GOT3 (cell line): Measurements from ENCODE around the gene PDLIM5.
"Not testable (repeated sequence)": the region's sequence is repeated elsewhere in the genome, so short reads cannot be mapped to it uniquely, and the experiment has no call there.

ENCODE experiments used
- DNase-seq: peaks from one replicate; lab custom pipeline; 2025; ENCODE audit warnings: mixed read lengths; lab: John Stamatoyannopoulos, UW

PDLIM5 gene

DNA sequence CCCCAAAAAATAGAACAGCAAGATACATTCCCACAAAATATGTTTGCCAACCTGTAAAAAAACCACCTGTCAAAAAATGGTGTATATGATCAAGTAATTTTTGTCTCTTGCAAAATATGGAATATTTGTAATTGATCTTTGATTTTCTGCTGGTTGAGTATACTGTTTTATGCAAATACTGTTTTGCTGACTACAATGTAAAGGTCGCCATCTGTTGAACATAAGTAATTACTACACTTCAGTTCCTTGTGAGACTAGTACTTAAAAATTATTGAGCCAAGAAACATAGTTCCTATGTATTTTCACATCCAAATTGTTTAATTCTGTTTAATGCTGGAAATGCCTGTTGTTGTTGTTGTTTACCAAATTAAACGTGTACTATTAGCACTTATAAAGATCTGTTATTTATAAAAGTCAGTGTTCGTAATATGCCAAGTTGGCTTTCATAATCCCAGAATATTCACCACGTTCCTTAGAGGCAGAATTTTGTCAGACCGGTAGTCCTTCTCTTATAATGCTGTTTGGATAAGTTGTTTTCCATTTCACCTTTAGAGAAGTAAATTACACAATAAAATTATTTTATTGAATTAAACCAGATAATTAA, 144.2 kb downstream of the PDLIM5 start:
- DNase-seq, result no peak

GRCh38 chr4:94598758-94599157, 147.0 kb downstream of the PDLIM5 start:
- DNase-seq, result no peak

DNA sequence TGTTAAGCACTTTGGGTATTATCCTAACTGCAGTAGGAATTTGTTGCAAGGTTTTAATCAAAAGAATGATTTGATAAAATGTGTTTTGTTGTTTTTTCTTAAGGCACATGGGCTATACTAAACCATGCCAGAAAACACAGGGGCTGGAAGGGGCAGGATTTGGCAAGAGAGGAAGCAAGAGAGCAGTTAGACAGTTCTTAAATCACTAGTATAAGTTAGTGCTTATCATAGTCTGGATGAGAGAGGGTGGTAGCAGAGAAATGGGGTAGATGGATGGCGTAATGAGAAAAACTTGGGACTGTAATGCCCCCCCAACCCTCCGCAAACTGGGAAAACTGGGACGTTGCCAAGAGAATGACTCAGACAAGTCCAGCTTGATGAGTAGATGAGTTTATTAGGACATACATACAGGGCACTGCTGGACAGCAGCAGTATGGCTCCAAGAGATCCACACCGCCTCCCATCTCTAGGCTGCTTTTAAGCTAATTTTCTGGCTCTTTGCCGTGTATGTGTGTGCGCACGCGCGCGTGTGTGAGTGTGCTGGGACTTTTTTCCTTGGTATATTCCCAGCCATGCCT, 151.5 kb downstream of the PDLIM5 start:
- DNase-seq, result no peak

DNA sequence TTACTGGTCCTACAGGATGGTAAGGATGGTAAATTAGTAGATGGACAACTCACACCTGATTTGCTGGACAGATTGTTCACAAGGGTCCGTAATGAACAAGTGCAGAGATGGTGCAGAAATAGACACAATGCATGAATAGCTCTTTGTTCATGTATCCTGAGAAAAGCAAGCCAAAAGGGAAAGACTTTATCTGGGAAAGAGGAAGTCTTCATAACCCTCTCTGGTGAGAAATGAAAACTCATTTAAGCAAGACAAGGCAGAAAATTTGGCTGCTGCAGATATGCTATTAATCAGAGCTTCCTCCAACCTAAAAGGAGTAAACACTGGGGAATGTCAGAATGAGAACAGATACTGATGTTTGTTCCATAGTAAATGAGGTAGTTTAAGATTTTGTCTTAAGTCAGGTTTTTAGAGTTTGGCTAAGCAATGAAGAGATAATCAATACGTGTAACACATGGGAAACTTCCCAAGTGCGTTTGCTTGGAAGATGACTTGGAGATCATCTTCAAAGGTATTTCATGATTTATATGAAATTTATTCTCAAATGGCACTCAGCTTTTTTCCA, 153.6 kb downstream of the PDLIM5 start:
- DNase-seq, result no peak

GRCh38 chr4:94610145-94610544, 158.4 kb downstream of the PDLIM5 start:
- DNase-seq, result no peak

- DNase-seq, result no peak
Observed at GRCh38 chr4:94613248-94613647, 161.5 kb downstream of the PDLIM5 start.

DNA sequence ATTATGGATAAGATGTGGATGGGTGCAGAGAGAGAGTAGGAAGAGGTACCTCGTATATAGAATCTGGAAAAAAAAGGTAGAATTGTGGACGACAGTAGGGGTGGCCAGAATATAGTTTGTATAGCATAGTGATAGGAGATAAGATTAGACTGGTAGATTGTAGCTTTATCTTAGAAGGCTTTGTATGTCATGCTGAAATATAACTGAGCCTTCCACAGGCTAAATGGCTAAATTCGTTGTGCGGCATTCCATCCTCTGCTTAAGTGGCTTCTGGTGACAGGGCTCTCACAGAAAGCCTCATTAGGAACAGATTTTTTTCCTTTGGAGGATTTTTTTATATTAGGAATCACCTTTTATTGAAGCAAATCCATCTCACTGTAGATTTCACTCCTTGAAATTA, 163.7 kb downstream of the PDLIM5 start:
- no peak for DNase-seq

GRCh38 chr4:94621491-94622080, 169.8 kb downstream of the PDLIM5 start:
- DNase-seq, result no peak

GRCh38 chr4:94623126-94623911, 171.6 kb downstream of the PDLIM5 start:
- DNase-seq, result no peak

- no peak for DNase-seq
Observed at GRCh38 chr4:94626942-94627341, 175.2 kb downstream of the PDLIM5 start.

- not testable (repeated sequence) for DNase-seq
Observed at GRCh38 chr4:94629058-94629457, 177.3 kb downstream of the PDLIM5 start.

DNA sequence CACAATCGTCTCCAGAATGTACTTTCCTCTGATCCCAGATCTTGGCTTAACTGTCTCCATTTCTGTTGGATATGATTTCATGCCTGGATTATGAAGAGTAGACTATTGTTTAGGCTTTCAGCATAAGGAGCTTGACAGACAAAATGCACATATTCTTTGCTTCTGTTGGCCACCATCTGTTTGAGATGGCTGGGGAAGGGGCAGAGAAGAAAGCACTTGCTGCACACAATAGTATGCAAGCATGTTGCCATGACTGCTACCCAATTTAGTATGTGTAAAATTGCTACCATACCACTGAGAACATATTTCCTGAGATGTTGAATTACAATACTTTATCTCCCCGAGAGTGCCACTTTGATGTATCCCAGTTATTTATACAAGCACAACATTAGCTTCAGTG, 178.1 kb downstream of the PDLIM5 start:
- no peak for DNase-seq

DNA sequence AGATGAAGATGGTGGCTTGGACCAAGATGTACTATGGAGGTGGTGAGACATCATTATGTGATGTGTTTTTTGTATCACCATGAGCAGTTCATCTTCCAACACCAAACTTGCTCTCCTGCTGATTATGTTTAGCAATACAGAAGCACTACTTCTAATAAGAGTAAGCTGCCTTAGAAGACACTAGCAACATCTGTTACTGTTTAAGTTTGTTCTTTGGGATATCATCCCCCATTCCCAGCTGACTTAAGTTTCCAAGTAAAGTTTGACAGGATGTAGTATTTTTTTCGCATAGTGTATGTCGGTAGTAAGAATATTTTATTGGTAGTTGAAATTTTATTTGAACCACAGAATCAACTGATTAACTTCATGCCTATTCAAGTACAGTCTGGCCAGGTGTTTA, 182.5 kb downstream of the PDLIM5 start:
- DNase-seq, result no peak

- no peak for DNase-seq
Observed at GRCh38 chr4:94635177-94635576, 183.4 kb downstream of the PDLIM5 start.

DNA sequence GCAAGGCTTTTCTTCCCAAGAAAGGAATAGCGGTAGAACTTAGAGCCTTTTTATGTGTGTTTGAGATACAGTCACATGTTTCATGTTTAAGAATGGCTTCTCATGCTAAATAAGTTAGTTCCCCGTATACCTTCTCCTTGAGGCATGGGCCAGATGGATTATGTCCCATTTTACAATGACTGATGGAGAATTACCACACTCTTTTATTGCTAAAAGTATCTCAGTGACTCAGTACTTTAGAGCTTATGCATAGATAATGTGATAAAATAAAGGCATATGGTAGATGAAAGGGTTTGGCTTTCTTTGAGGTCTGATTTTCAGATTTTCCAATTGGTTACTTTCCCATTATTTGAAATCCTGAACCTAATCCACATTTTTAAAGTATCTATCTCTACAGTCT, 184.3 kb downstream of the PDLIM5 start:
- no peak for DNase-seq

DNA sequence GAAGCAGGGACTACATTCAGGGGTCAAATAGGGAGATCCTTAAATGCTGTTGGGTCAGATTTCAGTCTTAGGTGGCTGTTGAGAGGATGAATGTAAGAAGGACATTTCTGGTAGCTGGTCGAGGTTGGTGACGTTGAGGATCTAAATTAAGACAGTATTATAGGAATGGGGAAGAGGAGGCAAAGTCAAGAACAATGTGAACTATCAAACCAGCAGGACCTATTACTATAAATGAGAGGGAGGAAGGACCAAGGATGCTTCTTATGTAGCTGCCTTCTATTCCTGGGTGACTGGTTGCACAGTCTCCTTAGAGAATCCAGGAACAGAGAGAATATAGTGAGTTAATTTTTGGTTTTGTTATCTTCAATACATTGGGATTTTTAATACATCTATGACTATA, 187.6 kb downstream of the PDLIM5 start:
- DNase-seq, result no peak

DNA sequence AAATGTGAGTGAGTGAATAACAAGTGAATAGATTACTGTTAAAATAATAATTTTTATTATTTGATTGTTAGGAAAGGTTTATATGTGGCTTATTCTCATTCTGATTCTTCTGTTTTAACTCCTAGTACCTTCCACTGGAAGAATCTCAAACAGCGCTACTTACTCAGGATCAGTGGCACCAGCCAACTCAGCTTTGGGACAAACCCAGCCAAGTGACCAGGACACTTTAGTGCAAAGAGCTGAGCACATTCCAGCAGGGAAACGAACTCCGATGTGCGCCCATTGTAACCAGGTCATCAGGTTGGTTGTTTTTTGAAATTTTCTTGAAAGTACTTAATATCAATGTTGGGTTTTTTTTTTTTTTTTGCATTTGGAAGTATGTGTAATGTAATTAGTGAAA, 188.4 kb downstream of the PDLIM5 start:
- no peak for DNase-seq

- DNase-seq, result no peak
Observed at GRCh38 chr4:94641702-94642560, 190.2 kb downstream of the PDLIM5 start.

- no peak for DNase-seq
Observed at GRCh38 chr4:94642561-94642866, 190.8 kb downstream of the PDLIM5 start.

DNA sequence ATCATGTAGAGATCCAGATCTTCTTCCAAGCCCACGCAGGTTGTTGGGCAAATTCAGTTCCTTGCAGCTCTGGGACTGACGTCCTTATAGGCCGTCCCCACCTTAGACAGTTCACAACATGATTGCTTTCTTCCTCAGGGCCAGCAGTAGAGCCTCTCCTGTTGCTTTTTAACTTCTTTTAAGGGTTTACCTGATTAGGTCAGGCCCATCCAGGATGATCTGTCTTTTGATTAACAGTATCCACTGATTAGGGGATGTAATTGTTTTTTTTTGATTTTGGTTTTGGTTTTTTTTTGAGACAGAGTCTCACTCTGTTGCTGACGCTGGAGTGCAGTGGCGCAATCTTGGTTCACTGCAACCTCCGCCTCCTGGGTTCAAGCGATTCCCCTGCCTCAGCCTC, 197.0 kb downstream of the PDLIM5 start:
- no peak for DNase-seq

- DNase-seq, result no peak
Observed at GRCh38 chr4:94649381-94650133, 197.8 kb downstream of the PDLIM5 start.
